Middle frontal gyrus (tissue), 1 donor: Measurements from ENCODE around the gene ITSN2.

Experiments
- DNase-seq: peaks from one replicate; pipeline ENCODE4 v3.0.0-alpha.2; 2015; ENCODE audit warnings: low spot score; ENCODE audit errors: extremely low spot score

The ITSN2 gene

DNA sequence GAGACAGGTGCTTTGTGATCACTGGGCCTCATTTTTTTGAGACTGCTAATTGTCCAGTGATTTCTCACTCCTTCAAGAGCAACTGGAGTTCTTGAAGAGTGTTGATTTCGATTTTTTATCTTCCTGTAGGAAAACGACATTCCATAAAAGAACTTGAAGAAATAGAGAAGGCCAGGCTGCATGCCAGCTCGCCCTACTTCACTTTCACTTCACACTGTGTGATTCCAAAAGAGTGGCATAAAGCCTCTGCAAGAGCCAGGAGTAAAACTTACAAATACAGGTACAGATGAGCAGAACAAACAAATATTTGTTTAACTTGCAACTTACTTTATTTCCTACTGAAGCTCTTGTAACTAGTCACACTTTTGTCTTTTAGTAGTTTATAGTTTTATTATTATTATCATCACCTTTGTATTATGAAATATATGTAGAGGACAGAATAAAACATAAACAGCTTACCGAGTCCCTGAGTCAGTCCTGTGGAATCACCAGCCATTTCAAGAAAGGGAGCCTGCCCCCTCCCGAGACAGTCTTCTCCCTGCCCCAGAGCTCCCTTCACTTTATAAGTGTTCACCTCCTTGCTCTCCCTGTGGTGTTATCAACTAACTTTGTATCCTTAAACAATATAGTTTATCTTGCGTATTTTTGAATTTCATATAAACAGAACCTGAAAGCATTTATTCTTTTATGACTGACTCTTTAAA, 176.8 kb downstream of the ITSN2 start:
- no peak for DNase-seq

GRCh38 chr2:24182507-24182906, 177.8 kb downstream of the ITSN2 start:
- DNase-seq: no peak

- DNase-seq: no peak
Measured at GRCh38 chr2:24181849-24182248, 178.5 kb downstream of the ITSN2 start.

- no peak for DNase-seq
Measured at GRCh38 chr2:24179683-24180082, 180.7 kb downstream of the ITSN2 start.

GRCh38 chr2:24176326-24176725, 184.0 kb downstream of the ITSN2 start:
- DNase-seq: no peak

DNA sequence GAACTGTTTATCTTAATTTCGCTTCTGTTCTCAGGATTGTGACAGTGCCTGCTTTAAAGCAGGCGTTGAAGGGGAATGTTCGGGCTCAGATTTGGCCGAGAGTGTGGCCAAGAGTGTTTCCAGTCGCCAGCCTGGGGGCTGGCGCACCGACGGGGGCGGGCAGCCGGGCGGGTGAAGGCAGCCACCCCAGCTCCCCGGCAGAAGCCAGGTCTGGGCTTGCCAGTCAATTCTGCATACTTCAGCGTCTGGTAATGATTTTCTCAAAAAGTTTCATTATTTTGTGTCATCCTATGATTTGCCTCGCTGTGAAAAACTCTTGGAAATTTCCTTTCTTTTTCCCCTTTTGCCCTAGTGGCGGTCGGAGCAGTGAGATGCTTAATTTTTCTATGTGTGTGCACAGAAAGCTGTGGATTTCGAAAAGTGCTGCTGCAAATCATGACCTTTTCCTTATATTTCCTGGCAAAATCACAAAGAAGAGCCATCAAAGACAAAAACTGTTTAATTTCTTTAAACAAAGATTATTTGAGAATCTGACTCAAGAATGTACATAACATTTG, 184.6 kb downstream of the ITSN2 start:
- no peak for DNase-seq

DNA sequence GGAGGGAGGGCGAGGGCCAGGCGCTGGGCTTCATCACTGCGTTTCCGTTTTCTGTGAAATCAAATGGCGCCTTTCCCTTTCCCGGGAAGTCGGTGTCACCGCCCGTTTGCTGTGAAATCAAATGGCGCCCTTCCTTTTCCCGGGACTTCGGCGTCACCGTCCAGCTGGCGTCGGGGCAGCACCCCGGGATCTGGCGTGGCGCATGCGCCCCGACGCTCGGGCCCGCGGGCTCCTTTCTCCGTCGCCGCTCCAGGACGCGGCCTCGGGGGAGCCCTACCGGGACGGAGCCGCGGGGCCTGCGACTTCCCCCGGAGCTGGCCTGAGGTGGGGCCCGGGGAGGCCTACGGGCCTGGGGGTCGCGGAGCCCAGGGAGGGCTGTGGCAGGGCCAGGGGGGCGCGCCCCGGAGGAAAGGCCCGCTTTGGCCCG, 185.5 kb downstream of the ITSN2 start, which contains the start of gene FAM228A:
Gene FAM228A (plus strand): TSS at position 203 of the 427 bp plus-strand sequence. CDS start 428 bp downstream, outside the sequence.
- DNase-seq: no peak

DNA sequence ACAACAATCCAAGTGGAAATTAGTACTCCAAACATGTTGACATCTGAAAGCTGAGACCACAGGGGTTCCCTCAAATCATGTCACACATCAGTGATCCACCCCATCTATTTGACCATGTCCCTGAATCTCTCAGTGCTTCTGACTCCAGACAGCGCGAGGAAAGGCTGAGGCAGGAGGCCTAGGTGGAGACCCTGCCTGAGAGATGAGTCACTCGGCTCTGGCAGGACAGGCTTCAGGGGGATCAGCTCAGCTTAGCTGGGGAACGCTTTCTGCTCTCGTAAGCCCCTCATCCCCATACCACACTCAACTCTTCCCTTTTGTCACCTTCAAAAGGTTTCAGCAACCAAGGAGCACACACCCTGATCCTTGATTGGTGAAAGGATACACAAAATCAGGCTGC, 191.3 kb downstream of the ITSN2 start:
- no peak for DNase-seq

DNA sequence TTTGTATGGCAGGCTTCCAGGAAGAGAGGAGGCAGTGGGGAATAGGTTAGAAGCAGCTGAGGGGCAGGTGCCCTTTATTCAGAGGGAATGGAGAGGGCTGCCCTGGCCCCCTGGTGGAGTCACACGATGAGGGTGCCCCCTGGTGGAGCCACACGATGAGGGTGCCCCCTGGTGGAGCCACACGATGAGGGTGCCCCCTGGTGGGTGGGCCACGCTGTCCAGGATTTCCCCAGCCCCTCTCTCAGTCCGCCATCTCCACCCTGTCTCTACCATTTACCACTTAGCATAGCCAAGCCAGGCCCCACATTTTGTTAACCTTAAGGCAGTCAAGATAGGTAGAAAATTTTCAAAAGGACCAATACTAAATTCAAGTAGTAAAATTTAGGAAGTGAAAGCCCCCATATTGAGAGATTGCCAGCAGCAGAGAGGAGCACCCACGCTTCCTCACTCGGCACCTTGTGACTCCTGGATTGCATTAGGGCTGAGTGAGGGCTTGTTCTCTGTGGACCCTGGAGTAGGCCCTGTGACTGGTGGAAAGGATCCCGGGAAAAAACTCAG, 195.8 kb downstream of the ITSN2 start:
- DNase-seq: no peak

DNA sequence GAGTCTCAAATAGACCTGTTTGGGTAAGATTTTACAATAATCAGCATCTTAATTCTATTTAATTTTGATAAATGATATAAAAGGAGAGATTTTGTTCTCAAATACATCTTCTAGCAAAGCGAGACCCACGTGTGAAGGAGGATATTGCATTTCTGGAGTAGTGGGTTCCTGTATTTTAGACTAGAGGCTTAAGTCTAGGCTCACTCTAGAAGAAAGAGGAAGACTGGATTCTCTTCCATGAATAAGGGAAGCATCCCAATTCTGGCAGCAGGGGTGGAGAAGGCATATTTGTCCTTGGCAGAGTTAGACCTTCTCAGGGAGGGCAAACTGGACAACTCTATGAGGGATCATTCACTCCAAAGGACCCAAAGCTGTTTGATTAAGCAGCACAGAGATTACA, 196.7 kb downstream of the ITSN2 start:
- DNase-seq: no peak

- DNase-seq: no peak
Measured at GRCh38 chr2:24163186-24163585, 197.2 kb downstream of the ITSN2 start.

- no peak for DNase-seq
Measured at GRCh38 chr2:24162494-24162893, 197.8 kb downstream of the ITSN2 start.

GRCh38 chr2:24160761-24161160, 199.6 kb downstream of the ITSN2 start:
- DNase-seq: no peak

DNA sequence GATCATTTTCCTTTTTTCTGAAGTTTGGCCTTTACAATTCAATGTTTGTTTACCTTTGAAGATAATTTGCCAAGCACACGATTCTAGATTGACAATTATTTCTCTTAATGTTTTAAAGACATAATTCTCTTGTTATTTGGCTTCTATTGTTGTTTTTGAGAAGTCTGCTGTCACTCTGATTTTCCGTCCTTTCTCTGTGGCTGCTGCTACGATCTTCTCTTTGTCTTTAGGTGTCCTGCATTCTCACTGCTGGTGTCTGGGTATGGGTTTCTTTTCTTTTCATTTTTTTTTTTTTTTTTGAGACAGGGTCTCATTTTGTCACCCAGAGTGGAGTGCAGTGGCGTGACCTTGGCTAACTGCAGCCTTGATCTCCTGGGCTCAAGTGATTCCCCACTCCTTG, 200.6 kb downstream of the ITSN2 start:
- no peak for DNase-seq

GRCh38 chr2:24158131-24158530, 202.2 kb downstream of the ITSN2 start:
- no peak for DNase-seq

DNA sequence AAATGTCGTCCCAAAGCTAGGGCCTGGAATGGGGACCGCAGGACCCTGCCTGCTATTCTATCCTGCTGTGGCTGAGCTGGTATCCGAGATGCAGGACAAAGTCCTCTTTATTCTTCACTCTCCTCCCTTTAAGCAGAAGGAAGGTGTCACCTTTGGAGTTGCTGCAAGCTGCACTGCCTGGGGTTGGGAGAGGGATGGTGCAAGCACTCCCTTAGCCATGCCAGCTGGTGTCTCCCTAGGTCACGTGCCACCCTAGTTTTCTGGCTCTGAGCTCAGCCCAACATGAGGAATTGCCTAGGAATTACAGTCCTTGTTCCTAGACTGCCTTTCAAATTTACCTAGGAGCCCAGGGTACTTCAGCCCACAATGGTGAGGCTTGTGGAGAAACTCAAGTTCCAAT, 206.9 kb downstream of the ITSN2 start:
- DNase-seq: no peak
